ENCODE data around the gene GADD45A. TPM values are rescaled to one million over a fixed set of nuclear protein-coding genes. Genes with fewer than 3 reads are reported as not detected.

The GADD45A gene
- total RNA-seq, 1 donor, result 54.8 TPM

- no peak for TF ChIP-seq CTCF (IDR thresholded peaks at IDR 0.05; ENCODE audit: insufficient read depth, low read depth, low read length)
- peak; percentile 70 for DNase-seq (ENCODE audit: low read depth)
- peak overlapping the region; percentile 89 for H3K4me3 ChIP-seq (ENCODE audit: low read depth, low read length)
These were observed 2.6 kb downstream of the GADD45A start for GRCh38 chr1:67687649-67688048.

- TF ChIP-seq CTCF (IDR thresholded peaks at IDR 0.05; ENCODE audit: insufficient read depth, low read depth, low read length), result no peak
- DNase-seq (ENCODE audit: low read depth), result no peak
- no peak overlapping the region for H3K4me3 ChIP-seq (ENCODE audit: low read depth, low read length)
These were observed 3.7 kb downstream of the GADD45A start for GRCh38 chr1:67688526-67689219.

- no peak for DNase-seq (ENCODE audit: low read depth)
- no peak overlapping the region for H3K4me3 ChIP-seq (ENCODE audit: low read depth, low read length)
- TF ChIP-seq CTCF (IDR thresholded peaks at IDR 0.05; ENCODE audit: insufficient read depth, low read depth, low read length), result no peak
These were observed 4.4 kb downstream of the GADD45A start for GRCh38 chr1:67689267-67690017.

GRCh38 chr1:67690018-67690363 lies 5.0 kb downstream of the GADD45A start:
- H3K4me3 ChIP-seq (ENCODE audit: low read depth, low read length), result no peak overlapping the region
- TF ChIP-seq CTCF (IDR thresholded peaks at IDR 0.05; ENCODE audit: insufficient read depth, low read depth, low read length), result no peak
- no peak for DNase-seq (ENCODE audit: low read depth)

- TF ChIP-seq CTCF (IDR thresholded peaks at IDR 0.05; ENCODE audit: insufficient read depth, low read depth, low read length), result no peak
- DNase-seq (ENCODE audit: low read depth), result no peak
These were observed 5.4 kb downstream of the GADD45A start for GRCh38 chr1:67690411-67690810.

GRCh38 chr1:67691712-67692111 lies 6.7 kb downstream of the GADD45A start:
- no peak for DNase-seq (ENCODE audit: low read depth)
- no peak for TF ChIP-seq CTCF (IDR thresholded peaks at IDR 0.05; ENCODE audit: insufficient read depth, low read depth, low read length)
- no peak overlapping the region for H3K4me3 ChIP-seq (ENCODE audit: low read depth, low read length)

More at GRCh38 chr1:67690411-67690810, 5.4 kb downstream of the GADD45A start:
- no peak overlapping the region for H3K4me3 ChIP-seq (ENCODE audit: low read depth, low read length)

All from fibroblast of villous mesenchyme (primary cell).